HEK293 (cell line): ENCODE measurements around the gene CCDC57.
A peak's percentile ranks its signal among the peaks of the same experiment; 100 is the strongest.

Experiments used
- ZFP3 ChIP-seq: fragments of 450-650 bp; formaldehyde crosslinking; IDR thresholded peaks from 2 replicates; pipeline ENCODE4 v1.5.1; 2016; ENCODE audit warnings: low read depth, missing biosample characterization, missing genetic modification characterization
- ZNF121 ChIP-seq: fragments of 450-650 bp; formaldehyde crosslinking; IDR thresholded peaks from 2 replicates; pipeline ENCODE4 v1.5.1; 2016; ENCODE audit warnings: missing biosample characterization, missing genetic modification characterization
- ZNF23 ChIP-seq: fragments of 450-650 bp; formaldehyde crosslinking; IDR thresholded peaks from 2 replicates; pipeline ENCODE4 v1.5.1; 2016; ENCODE audit warnings: missing biosample characterization, missing genetic modification characterization, borderline replicate concordance
- ZNF248 ChIP-seq: fragments of 450-650 bp; formaldehyde crosslinking; IDR thresholded peaks from 2 replicates; pipeline ENCODE4 v1.5.1; 2017; ENCODE audit warnings: missing biosample characterization, missing genetic modification characterization
- ZNF747 ChIP-seq: fragments of 450-650 bp; formaldehyde crosslinking; IDR thresholded peaks from 2 replicates; pipeline ENCODE4 v1.5.1; 2016; ENCODE audit warnings: missing biosample characterization, missing genetic modification characterization
- ZNF768 ChIP-seq: fragments of 450-650 bp; formaldehyde crosslinking; IDR thresholded peaks from 2 replicates; pipeline ENCODE4 v1.5.1; 2018; ENCODE audit warnings: missing biosample characterization, mild to moderate bottlenecking, missing genetic modification characterization
- TF ChIP-seq, protein P1 (sequence below): fragments of 450-650 bp; formaldehyde crosslinking; IDR thresholded peaks from 2 replicates; pipeline ENCODE4 v1.5.1; 2016; ENCODE audit warnings: missing biosample characterization, missing genetic modification characterization
- TF ChIP-seq, protein P2 (sequence below): fragments of 450-650 bp; formaldehyde crosslinking; IDR thresholded peaks from 2 replicates; pipeline ENCODE4 v1.5.1; 2017; ENCODE audit warnings: missing biosample characterization, mild to moderate bottlenecking, missing genetic modification characterization, moderate library complexity
- TF ChIP-seq, protein P3 (sequence below): fragments of 450-650 bp; formaldehyde crosslinking; IDR thresholded peaks from 2 replicates; pipeline ENCODE4 v1.5.1; 2016; ENCODE audit warnings: missing biosample characterization, missing genetic modification characterization

DNA sequence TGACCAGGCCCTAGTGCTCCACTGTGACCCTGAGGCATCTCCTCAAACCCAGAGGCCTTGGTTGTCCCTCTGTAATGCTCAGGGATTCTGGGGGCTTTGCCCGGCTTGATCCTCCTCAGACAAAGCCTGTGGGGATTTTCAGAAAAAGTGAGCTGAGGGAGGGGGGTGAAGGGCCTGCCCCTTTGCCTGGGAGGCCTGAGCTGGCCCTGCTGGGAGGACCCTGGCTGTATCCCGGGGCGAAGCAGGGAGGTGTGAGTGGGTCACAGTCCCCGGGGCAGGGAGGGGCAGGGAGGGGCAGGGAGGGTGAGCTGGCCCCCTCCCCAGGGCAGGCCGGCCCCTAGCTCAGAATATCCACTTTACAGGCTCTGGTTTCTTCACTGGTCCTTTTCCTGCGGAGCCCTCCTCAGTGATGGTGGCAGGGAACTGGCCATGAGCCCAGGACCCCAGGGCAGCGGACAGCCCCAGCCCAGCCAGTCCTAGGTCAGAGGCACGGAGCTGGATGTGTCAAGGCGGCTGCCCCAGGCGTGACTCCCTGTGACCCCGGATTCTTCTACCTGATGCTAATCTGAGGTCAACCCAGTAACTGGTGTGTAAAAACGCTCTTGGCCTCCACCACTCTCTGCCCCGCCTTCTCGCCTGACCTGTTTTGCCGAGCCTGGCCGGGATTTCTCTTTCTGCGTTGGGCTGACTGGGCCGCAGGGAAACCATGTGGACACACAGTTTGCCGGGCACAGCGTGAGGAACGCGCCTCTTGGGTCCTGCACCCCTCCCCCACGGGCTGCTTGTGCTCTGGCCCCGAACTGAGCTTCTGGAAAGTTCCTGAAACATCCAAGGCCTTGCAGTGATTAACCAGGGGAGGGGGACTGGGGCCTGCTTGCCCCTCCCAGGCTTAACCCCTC is 108.8 kb downstream of the CCDC57 start:
- TF ChIP-seq ZNF248 (tag by site-specific recombination) (no peak), ZNF747 (tag by site-specific recombination) (no peak), ZNF23 (tag by site-specific recombination) (no peak), ZNF768 (no peak), ZFP3 (tag by site-specific recombination) (no peak), ZNF121 (no peak)
- TF ChIP-seq, protein P1, sequence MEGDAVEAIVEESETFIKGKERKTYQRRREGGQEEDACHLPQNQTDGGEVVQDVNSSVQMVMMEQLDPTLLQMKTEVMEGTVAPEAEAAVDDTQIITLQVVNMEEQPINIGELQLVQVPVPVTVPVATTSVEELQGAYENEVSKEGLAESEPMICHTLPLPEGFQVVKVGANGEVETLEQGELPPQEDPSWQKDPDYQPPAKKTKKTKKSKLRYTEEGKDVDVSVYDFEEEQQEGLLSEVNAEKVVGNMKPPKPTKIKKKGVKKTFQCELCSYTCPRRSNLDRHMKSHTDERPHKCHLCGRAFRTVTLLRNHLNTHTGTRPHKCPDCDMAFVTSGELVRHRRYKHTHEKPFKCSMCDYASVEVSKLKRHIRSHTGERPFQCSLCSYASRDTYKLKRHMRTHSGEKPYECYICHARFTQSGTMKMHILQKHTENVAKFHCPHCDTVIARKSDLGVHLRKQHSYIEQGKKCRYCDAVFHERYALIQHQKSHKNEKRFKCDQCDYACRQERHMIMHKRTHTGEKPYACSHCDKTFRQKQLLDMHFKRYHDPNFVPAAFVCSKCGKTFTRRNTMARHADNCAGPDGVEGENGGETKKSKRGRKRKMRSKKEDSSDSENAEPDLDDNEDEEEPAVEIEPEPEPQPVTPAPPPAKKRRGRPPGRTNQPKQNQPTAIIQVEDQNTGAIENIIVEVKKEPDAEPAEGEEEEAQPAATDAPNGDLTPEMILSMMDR, result no peak
- TF ChIP-seq, protein P2, sequence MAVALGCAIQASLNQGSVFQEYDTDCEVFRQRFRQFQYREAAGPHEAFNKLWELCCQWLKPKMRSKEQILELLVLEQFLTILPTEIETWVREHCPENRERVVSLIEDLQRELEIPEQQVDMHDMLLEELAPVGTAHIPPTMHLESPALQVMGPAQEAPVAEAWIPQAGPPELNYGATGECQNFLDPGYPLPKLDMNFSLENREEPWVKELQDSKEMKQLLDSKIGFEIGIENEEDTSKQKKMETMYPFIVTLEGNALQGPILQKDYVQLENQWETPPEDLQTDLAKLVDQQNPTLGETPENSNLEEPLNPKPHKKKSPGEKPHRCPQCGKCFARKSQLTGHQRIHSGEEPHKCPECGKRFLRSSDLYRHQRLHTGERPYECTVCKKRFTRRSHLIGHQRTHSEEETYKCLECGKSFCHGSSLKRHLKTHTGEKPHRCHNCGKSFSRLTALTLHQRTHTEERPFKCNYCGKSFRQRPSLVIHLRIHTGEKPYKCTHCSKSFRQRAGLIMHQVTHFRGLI (tag by site-specific recombination), result 0 out of 2 replicates have a peak, but pooled peaks have one; percentile 42
- TF ChIP-seq, protein P3, sequence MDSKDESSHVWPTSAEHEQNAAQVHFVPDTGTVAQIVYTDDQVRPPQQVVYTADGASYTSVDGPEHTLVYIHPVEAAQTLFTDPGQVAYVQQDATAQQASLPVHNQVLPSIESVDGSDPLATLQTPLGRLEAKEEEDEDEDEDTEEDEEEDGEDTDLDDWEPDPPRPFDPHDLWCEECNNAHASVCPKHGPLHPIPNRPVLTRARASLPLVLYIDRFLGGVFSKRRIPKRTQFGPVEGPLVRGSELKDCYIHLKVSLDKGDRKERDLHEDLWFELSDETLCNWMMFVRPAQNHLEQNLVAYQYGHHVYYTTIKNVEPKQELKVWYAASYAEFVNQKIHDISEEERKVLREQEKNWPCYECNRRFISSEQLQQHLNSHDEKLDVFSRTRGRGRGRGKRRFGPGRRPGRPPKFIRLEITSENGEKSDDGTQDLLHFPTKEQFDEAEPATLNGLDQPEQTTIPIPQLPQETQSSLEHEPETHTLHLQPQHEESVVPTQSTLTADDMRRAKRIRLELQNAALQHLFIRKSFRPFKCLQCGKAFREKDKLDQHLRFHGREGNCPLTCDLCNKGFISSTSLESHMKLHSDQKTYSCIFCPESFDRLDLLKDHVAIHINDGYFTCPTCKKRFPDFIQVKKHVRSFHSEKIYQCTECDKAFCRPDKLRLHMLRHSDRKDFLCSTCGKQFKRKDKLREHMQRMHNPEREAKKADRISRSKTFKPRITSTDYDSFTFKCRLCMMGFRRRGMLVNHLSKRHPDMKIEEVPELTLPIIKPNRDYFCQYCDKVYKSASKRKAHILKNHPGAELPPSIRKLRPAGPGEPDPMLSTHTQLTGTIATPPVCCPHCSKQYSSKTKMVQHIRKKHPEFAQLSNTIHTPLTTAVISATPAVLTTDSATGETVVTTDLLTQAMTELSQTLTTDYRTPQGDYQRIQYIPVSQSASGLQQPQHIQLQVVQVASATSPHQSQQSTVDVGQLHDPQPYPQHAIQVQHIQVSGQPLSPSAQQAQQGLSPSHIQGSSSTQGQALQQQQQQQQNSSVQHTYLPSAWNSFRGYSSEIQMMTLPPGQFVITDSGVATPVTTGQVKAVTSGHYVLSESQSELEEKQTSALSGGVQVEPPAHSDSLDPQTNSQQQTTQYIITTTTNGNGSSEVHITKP, result no peak
